Measurements from ENCODE around the gene VPS37C. TPM values are rescaled to one million over a fixed set of nuclear protein-coding genes. Genes with fewer than 3 reads are reported as not detected.

VPS37C gene
- total and polyA plus RNA-seq, 2 donors from 2014 or later, result 13.9 to 31.8 TPM

GRCh38 chr11:61162092-61162941 is 1.1 kb upstream of the VPS37C start:
- peak overlapping the region; percentile 41 to 85 (median 83) for H3K9ac ChIP-seq (ENCODE audit: low read length in 3 of 3)
- no peaks in the 10 kb centered on the region for H3K36me3 ChIP-seq (ENCODE audit: control insufficient read depth in 2 of 3, insufficient read depth in 3 of 3, low read length in 3 of 3)
- intact Hi-C loops (cut with DNase I), result no loop called here
- H3K4me3 ChIP-seq (ENCODE audit: low read length in 3 of 3), result peak overlapping the region; percentile 70 to 89 (median 89)
- TF ChIP-seq CTCF (IDR thresholded peaks at IDR 0.05; ENCODE audit: borderline replicate concordance, extremely low read depth, insufficient read depth), result no peak
- peak overlapping the region; percentile 92 to 97 for H3K27ac ChIP-seq (ENCODE audit: low read depth in 2 of 2, low read length in 2 of 2)
- peak in 3 of 5 donors; percentile 34 to 60 (median 49) for DNase-seq
- no peaks in the 10 kb centered on the region for H3K27me3 ChIP-seq (ENCODE audit: control insufficient read depth, insufficient read depth, low read length)
- peaks cover 4 to 23% (median 12%) of the 10 kb centered on the region in 3 donors for H3K4me1 ChIP-seq (ENCODE audit: control insufficient read depth in 2 of 3, insufficient read depth in 2 of 3, low read depth in 1 of 3, low read length in 3 of 3)
- FAIRE-seq, result no peak
- no peaks in the 10 kb centered on the region for H3K9me3 ChIP-seq (ENCODE audit: control insufficient read depth in 2 of 3, insufficient read depth in 1 of 3, low read length in 3 of 3)

DNA sequence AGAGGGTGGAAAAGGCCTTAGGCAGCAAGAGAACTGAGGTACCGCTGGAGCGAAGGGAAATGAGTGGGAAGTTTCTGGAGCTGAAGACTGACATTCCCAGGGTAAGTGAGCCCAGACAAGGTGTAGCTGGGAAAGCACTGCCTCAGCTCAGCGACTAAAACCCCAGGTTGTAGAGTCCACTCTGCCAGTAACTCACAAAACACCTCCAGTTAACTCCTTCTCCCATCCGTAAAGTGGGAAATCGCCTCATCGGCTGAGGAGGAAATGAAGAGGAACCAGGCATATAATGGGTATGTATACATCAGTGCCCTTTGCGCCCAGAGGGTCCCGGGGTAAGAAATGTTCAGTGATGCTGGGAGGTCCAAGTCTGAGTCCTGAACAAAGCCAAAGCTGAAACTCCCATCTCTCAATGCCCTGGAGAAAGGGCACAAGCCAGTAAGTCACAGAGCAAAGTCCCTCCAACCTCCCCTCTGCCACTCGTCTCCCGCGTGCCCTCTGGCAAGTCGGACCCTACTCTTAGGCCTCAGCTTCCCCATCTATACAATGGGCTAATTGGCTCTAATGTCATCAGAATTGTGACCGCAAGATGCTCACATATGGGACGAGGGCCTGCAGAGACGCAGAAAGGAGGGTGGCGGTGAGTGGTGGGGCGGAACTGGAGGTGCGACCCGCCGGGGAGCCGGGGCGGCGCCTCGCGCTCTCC is 588 bp downstream of the VPS37C start:
- Histone ChIP-seq H3K9ac (ENCODE audit: low read length in 3 of 3) (peak overlapping the region; percentile 57 to 83 (median 60)), H3K27ac (ENCODE audit: low read depth in 2 of 2, low read length in 2 of 2) (peak overlapping the region; percentile 92 to 97), H3K4me3 (ENCODE audit: low read length in 3 of 3) (peak overlapping the region; percentile 69 to 89 (median 86)), H3K9me3 (ENCODE audit: control insufficient read depth in 2 of 3, insufficient read depth in 1 of 3, low read length in 3 of 3) (no peaks in the 10 kb centered on the region), H3K4me1 (ENCODE audit: control insufficient read depth in 2 of 3, insufficient read depth in 2 of 3, low read depth in 1 of 3, low read length in 3 of 3) (peaks cover 4 to 23% (median 12%) of the 10 kb centered on the region in 3 donors), H3K27me3 (ENCODE audit: control insufficient read depth, insufficient read depth, low read length) (no peaks in the 10 kb centered on the region), H3K36me3 (ENCODE audit: control insufficient read depth in 2 of 3, insufficient read depth in 3 of 3, low read length in 3 of 3) (no peaks in the 10 kb centered on the region)
- peak in 1 of 5 donors; percentile 25 for DNase-seq
- no peak for FAIRE-seq
- TF ChIP-seq CTCF (IDR thresholded peaks at IDR 0.05; ENCODE audit: borderline replicate concordance, extremely low read depth, insufficient read depth), result no peak
- intact Hi-C loops (cut with DNase I), result no loop called here

DNA sequence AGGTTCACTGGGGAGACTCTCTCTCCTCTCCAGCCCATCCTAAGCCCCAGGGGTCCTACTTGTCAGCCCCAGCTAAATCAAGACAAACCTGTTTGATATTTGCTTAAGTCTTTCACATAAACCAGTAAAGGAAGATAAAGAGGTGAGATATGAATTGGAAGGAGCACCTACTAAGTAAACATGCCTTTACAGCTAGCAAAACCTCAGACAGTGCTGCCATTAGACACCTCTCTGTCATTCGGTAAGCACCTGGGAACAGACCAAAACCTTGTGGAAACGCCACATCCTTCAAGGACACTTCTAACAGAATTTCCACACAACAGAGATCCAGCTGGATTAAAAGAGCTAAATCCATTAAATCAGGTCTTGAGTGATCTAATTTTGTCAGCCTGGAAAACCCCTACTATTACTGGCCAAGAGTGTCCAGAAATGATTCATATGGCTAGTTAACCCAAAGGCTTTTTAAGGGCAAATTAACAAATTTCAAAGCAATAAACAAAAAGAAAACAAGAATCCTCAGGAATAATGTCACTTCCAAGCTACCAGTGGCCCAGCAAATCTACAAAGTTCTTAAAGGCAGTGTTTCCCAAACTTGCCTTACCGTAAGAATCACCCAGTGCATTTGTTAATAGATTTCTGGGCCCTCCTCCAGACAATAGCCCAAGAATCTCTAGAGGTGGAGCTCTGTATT is 2.4 kb downstream of the VPS37C start:
- H3K4me1 ChIP-seq (ENCODE audit: control insufficient read depth in 2 of 3, insufficient read depth in 2 of 3, low read depth in 1 of 3, low read length in 3 of 3), result peaks cover 4 to 23% (median 12%) of the 10 kb centered on the region in 3 donors
- no peak overlapping the region for H3K4me3 ChIP-seq (ENCODE audit: low read length in 3 of 3)
- H3K27ac ChIP-seq (ENCODE audit: low read depth in 2 of 2, low read length in 2 of 2), result peak overlapping the region in 1 of 2 donors; percentile 61
- no peak for DNase-seq
- no peak for TF ChIP-seq CTCF (IDR thresholded peaks at IDR 0.05; ENCODE audit: borderline replicate concordance, extremely low read depth, insufficient read depth)
- H3K27me3 ChIP-seq (ENCODE audit: control insufficient read depth, insufficient read depth, low read length), result no peaks in the 10 kb centered on the region
- H3K9ac ChIP-seq (ENCODE audit: low read length in 3 of 3), result no peak overlapping the region
- no peaks in the 10 kb centered on the region for H3K36me3 ChIP-seq (ENCODE audit: control insufficient read depth in 2 of 3, insufficient read depth in 3 of 3, low read length in 3 of 3)
- intact Hi-C loops (cut with DNase I), result no loop called here
- no peaks in the 10 kb centered on the region for H3K9me3 ChIP-seq (ENCODE audit: control insufficient read depth in 2 of 3, insufficient read depth in 1 of 3, low read length in 3 of 3)
- FAIRE-seq, result no peak

Measured in kidney (tissue), 14 donors.